Naive thymus-derived CD4-positive, alpha-beta T cell (primary cell): ENCODE results near the gene ITGAX. TPM values are rescaled to one million over a fixed set of nuclear protein-coding genes. Genes with fewer than 3 reads are reported as not detected.

Experiments used
- ATAC-seq: fragments of 150-1000 bp; cut with Tn5 transposase; 2 replicates; pipeline ENCODE4 v1.10.0; 2021; ENCODE audit warnings: mild to moderate bottlenecking, moderate library complexity
- CTCF ChIA-PET: fragments of 350-600 bp; sonication (Branson Sonifier 250); formaldehyde crosslinking; loops from one replicate; lab custom pipeline; 2021; ENCODE audit warnings: antibody characterized with exemption; lab: Charles Lee
- POLR2A ChIA-PET: fragments of 350-600 bp; sonication (Branson Sonifier 250); formaldehyde crosslinking; loops from one replicate; lab custom pipeline; 2021; ENCODE audit warnings: antibody characterized with exemption, inconsistent platforms; lab: Charles Lee
- DNase-seq, 9 donors: peaks; one replicate each; pipeline versions ENCODE4 v3.0.0 to v3.0.0-alpha.2; 2020 to 2022; ENCODE audit warnings: mixed read lengths in 1 of 9
- H3K27ac ChIP-seq: one replicate; pipeline ENCODE4 v1.7.0; 2013; ENCODE audit warnings: mild to moderate bottlenecking, low read depth, low read length, moderate library complexity
- H3K27me3 ChIP-seq, 2 donors: one replicate each; pipeline ENCODE4 v1.7.0; 2013; ENCODE audit warnings: low read length in 2 of 2, mild to moderate bottlenecking in 2 of 2, moderate library complexity in 2 of 2; ENCODE audit not compliant: control insufficient read depth in 2 of 2, insufficient read depth in 2 of 2
- H3K36me3 ChIP-seq, 3 experiments: 1 replicate in 2 of 3; 2 replicates in 1 of 3; pipeline ENCODE4 v1.7.0; 2013; ENCODE audit warnings: low read length in 3 of 3, mild to moderate bottlenecking in 3 of 3, moderate library complexity in 1 of 3; ENCODE audit not compliant: insufficient read depth in 3 of 3, control insufficient read depth in 2 of 3
- H3K4me1 ChIP-seq, 2 donors: one replicate each; pipeline ENCODE4 v1.7.0; 2013; ENCODE audit warnings: low read length in 2 of 2, mild to moderate bottlenecking in 2 of 2, moderate library complexity in 1 of 2; ENCODE audit not compliant: control insufficient read depth in 2 of 2, insufficient read depth in 2 of 2
- H3K4me3 ChIP-seq: 2 replicates; pipeline ENCODE4 v1.7.0; 2013; ENCODE audit warnings: mild to moderate bottlenecking, low read length
- H3K9me3 ChIP-seq, 3 experiments: 1 replicate in 2 of 3; 2 replicates in 1 of 3; pipeline ENCODE4 v1.7.0; 2013; ENCODE audit warnings: low read length in 3 of 3; ENCODE audit not compliant: control insufficient read depth in 2 of 3
- H3K27ac Mint-ChIP-seq, 9 donors: one replicate each; pipeline ENCODE4 v1.8.0; 2020 to 2022; ENCODE audit warnings: mixed read lengths in 9 of 9, mild to moderate bottlenecking in 8 of 9, moderate library complexity in 5 of 9, inconsistent platforms in 2 of 9
- H3K27me3 Mint-ChIP-seq, 5 donors: one replicate each; pipeline ENCODE4 v1.8.0; 2021 to 2022; ENCODE audit warnings: mixed read lengths in 5 of 5, mild to moderate bottlenecking in 1 of 5
- H3K36me3 Mint-ChIP-seq, 5 donors: one replicate each; pipeline ENCODE4 v1.8.0; 2020 to 2022; ENCODE audit warnings: mixed read lengths in 5 of 5, mild to moderate bottlenecking in 3 of 5, inconsistent platforms in 1 of 5
- H3K4me1 Mint-ChIP-seq, 7 donors: one replicate each; pipeline ENCODE4 v1.8.0; 2020 to 2022; ENCODE audit warnings: mixed read lengths in 7 of 7, mild to moderate bottlenecking in 3 of 7, inconsistent platforms in 1 of 7
- H3K4me3 Mint-ChIP-seq, 10 donors: one replicate each; pipeline ENCODE4 v1.8.0; 2020 to 2022; ENCODE audit warnings: mild to moderate bottlenecking in 10 of 10, mixed read lengths in 10 of 10, moderate library complexity in 6 of 10, inconsistent platforms in 2 of 10
- H3K9me3 Mint-ChIP-seq, 11 donors: one replicate each; pipeline ENCODE4 v1.8.0; 2020 to 2022; ENCODE audit warnings: mixed read lengths in 11 of 11, mild to moderate bottlenecking in 4 of 11, inconsistent platforms in 1 of 11, moderate library complexity in 1 of 11
- intact Hi-C, 2 donors: fragments of 100-400 bp; cut with micrococcal nuclease; formaldehyde crosslinking; loops; one replicate each; pipeline ENCODE4 v1.15.1; 2023
- polyA plus RNA-seq, 2 donors: library from polyadenylated mRNA; unstranded; fragments of 300-500 nt; fragmentation: Illumina TruSeq; gene quantifications; one replicate each; pipeline ENCODE4 v1.2.3, GENCODE V29; 2021
- total RNA-seq, 6 experiments: library from RNA in 5 of 6; stranded (reverse) in 5 of 6; gene quantifications; 1 replicate in 5 of 6; 2 replicates in 1 of 6; pipeline ENCODE4 v1.2.3 and lab custom pipeline; 2021 to 2026

Gene ITGAX
- total and polyA plus RNA-seq, 7 experiments from 2014 or later: 0.05 to 306 (median 22.1) TPM; not detected in 1

DNA sequence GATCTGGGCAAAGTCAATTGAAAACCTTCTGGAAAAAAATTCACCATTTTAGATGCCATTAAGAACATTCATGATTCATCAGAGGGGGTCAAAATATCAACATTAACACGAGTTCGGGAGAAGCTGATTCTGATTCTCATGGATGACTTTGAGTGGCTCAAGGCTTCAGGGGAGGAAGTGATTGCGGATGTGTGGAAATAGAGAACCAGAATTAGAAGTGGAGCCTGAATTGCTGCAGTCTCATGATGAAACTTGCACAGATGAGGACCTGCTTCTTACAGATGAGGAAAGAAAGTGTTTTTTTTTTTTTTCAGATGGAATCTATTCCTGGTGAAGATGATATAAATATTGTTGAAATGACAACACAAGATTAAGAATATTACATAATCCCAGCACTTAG lies 12.9 kb downstream of the ITGAX start:
- ChIA-PET CTCF (no interaction called here), POLR2A (no interaction called here)
- H3K9me3 ChIP-seq: no peaks in the 10 kb centered on the region
- peaks cover 6 to 28% (median 12%) of the 10 kb centered on the region in 7 donors for H3K4me1 Mint-ChIP-seq
- peaks cover 0 to 23% (median 0%) of the 10 kb centered on the region in 5 donors for H3K36me3 Mint-ChIP-seq
- no peaks in the 10 kb centered on the region for H3K36me3 ChIP-seq
- no peak for DNase-seq
- peak; percentile 63 for ATAC-seq
- H3K4me3 ChIP-seq: no peak overlapping the region
- no peak overlapping the region for H3K27ac ChIP-seq
- H3K27me3 Mint-ChIP-seq: peaks cover 0 to 5% (median 0%) of the 10 kb centered on the region in 5 donors
- no peaks in the 10 kb centered on the region for H3K27me3 ChIP-seq
- H3K9me3 Mint-ChIP-seq: peaks cover 0 to 3% (median 0%) of the 10 kb centered on the region in 11 donors
- H3K4me1 ChIP-seq: peaks cover 0 to 16% of the 10 kb centered on the region in 2 donors
- no peak overlapping the region for H3K4me3 Mint-ChIP-seq
- intact Hi-C loops: no loop called here
- peak overlapping the region in 1 of 9 donors; percentile 17 for H3K27ac Mint-ChIP-seq

DNA sequence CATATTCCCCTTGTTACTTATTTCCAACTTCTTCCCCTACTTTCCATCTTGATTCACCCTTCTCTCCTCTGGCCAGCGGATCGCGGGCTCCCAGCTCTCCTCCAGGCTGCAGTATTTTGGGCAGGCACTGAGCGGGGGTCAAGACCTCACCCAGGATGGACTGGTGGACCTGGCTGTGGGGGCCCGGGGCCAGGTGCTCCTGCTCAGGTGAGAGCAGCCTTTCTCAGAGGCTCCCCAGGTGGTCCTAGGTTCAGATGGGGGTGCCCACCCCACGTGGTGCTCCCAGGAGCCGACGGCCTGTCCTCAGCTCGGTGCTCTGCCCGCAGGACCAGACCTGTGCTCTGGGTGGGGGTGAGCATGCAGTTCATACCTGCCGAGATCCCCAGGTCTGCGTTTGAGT lies 16.0 kb downstream of the ITGAX start:
- no peak overlapping the region for H3K4me3 ChIP-seq
- Mint-ChIP-seq H3K4me3 (no peak overlapping the region), H3K27ac (no peak overlapping the region), H3K4me1 (peaks cover 6 to 23% (median 10%) of the 10 kb centered on the region in 7 donors), H3K36me3 (peaks cover 0 to 33% (median 0%) of the 10 kb centered on the region in 5 donors), H3K9me3 (peaks cover 0 to 15% (median 5%) of the 10 kb centered on the region in 11 donors), H3K27me3 (peaks cover 0 to 7% (median 0%) of the 10 kb centered on the region in 5 donors)
- intact Hi-C loops: no loop called here
- DNase-seq: no peak
- H3K27me3 ChIP-seq: no peaks in the 10 kb centered on the region
- no peak for ATAC-seq
- no peaks in the 10 kb centered on the region for H3K36me3 ChIP-seq
- H3K4me1 ChIP-seq: no peaks in the 10 kb centered on the region
- H3K27ac ChIP-seq: no peak overlapping the region
- ChIA-PET POLR2A (no interaction called here), CTCF (no interaction called here)
- no peaks in the 10 kb centered on the region for H3K9me3 ChIP-seq

DNA sequence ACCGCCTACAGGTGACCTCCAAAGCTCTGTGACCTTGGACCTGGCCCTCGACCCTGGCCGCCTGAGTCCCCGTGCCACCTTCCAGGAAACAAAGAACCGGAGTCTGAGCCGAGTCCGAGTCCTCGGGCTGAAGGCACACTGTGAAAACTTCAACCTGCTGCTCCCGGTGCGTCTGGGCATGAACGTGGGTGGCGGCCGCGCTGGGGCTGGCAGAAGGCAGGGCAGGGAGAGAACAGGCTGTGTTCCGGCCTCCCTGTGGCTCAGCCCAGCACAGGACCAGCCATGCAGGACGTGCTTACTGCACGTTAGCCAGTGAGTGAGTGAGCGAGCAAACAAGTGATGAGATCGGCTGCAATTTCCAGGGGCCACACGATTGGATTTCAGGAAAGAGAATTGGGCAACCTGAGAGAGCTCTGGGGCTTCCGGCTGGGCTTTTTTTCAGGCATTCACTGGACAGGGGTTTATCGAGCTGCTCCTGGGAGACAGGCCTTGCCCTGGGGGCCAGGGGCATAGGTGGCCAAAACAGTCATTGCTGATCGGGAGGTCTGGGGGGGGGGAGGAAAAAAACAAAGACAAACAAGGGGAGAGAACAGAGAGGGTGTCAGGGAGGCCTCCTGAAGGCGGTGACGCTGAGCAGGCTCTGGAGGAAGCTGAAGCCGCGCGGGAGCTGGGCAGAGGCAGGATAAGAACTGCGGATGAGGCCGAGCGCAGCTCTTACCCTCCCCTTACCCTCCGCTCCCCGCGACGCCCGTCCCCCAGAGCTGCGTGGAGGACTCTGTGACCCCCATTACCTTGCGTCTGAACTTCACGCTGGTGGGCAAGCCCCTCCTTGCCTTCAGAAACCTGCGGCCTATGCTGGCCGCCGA lies 16.9 kb downstream of the ITGAX start:
- no peak overlapping the region for H3K27ac Mint-ChIP-seq
- CTCF ChIA-PET: no interaction called here
- no peak overlapping the region for H3K4me3 ChIP-seq
- H3K27me3 ChIP-seq: no peaks in the 10 kb centered on the region
- POLR2A ChIA-PET: interaction anchor here (0.7 kb wide), 1 partner anchor 14 kb away, joined by 3 read pairs; no protein-coding TSS in a partner anchor
- H3K27me3 Mint-ChIP-seq: peaks cover 0 to 7% (median 0%) of the 10 kb centered on the region in 5 donors
- H3K4me1 Mint-ChIP-seq: peaks cover 2 to 14% (median 6%) of the 10 kb centered on the region in 7 donors
- H3K36me3 ChIP-seq: no peaks in the 10 kb centered on the region
- no peak for ATAC-seq
- no peaks in the 10 kb centered on the region for H3K4me1 ChIP-seq
- H3K27ac ChIP-seq: no peak overlapping the region
- peaks cover 0 to 33% (median 0%) of the 10 kb centered on the region in 5 donors for H3K36me3 Mint-ChIP-seq
- DNase-seq: no peak
- no peaks in the 10 kb centered on the region for H3K9me3 ChIP-seq
- intact Hi-C loops: no loop called here
- H3K9me3 Mint-ChIP-seq: peaks cover 0 to 17% (median 5%) of the 10 kb centered on the region in 11 donors
- no peak overlapping the region for H3K4me3 Mint-ChIP-seq

DNA sequence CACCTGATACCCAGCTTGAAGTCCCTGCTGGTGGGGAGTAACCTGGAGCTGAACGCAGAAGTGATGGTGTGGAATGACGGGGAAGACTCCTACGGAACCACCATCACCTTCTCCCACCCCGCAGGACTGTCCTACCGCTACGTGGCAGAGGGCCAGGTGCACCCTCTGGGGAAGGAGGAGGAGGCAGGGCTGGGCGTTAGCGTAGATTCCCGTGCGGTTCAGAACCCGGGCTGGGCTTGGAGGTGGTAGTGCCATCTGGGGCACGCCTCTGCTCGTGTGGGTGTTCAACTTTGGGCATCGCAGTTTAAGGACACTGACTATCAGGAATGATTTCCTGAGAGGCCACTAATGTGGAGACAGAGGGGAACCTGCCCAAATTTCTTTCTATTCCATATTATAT lies 18.3 kb downstream of the ITGAX start:
- ATAC-seq (no peak), DNase-seq (no peak)
- H3K27me3 Mint-ChIP-seq: peaks cover 0 to 7% (median 0%) of the 10 kb centered on the region in 5 donors
- peaks cover 0 to 9% of the 10 kb centered on the region in 2 donors for H3K4me1 ChIP-seq
- H3K4me1 Mint-ChIP-seq: peaks cover 0 to 6% (median 0%) of the 10 kb centered on the region in 7 donors
- ChIA-PET POLR2A (no interaction called here), CTCF (no interaction called here)
- no peak overlapping the region for H3K27ac Mint-ChIP-seq
- no peaks in the 10 kb centered on the region for H3K27me3 ChIP-seq
- no peak overlapping the region for H3K27ac ChIP-seq
- peaks cover 0 to 33% (median 0%) of the 10 kb centered on the region in 5 donors for H3K36me3 Mint-ChIP-seq
- intact Hi-C loops: no loop called here
- H3K9me3 Mint-ChIP-seq: peaks cover 0 to 17% (median 5%) of the 10 kb centered on the region in 11 donors
- no peak overlapping the region for H3K4me3 ChIP-seq
- H3K4me3 Mint-ChIP-seq: no peak overlapping the region
- no peaks in the 10 kb centered on the region for H3K9me3 ChIP-seq
- no peaks in the 10 kb centered on the region for H3K36me3 ChIP-seq

DNA sequence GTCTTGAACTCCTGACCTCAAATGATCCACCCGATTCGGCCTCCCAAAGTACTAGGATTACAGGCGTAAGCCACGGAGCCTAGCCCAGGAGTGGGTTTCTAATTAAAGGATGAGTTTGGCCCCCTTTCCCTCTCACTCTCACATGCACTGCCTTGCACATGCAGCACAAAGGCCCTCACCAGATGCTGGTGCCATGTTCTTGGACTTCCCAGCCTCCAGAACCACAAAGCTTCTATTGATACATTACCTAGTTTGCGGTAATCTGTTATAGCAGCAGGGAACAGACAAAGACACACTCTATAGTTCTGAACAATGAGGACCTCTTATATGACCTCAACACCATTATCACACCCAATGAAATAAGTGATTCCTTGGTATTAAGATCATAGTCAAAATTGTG lies 20.3 kb downstream of the ITGAX start:
- peaks cover 0 to 17% (median 5%) of the 10 kb centered on the region in 11 donors for H3K9me3 Mint-ChIP-seq
- H3K9me3 ChIP-seq: no peaks in the 10 kb centered on the region
- POLR2A ChIA-PET: no interaction called here
- no peaks in the 10 kb centered on the region for H3K36me3 ChIP-seq
- CTCF ChIA-PET: no interaction called here
- ATAC-seq: no peak
- peaks cover 0 to 7% (median 0%) of the 10 kb centered on the region in 5 donors for H3K27me3 Mint-ChIP-seq
- peaks cover 0 to 9% of the 10 kb centered on the region in 2 donors for H3K4me1 ChIP-seq
- H3K27ac ChIP-seq: no peak overlapping the region
- no peak overlapping the region for H3K4me3 ChIP-seq
- no peak overlapping the region for H3K4me3 Mint-ChIP-seq
- DNase-seq: no peak
- intact Hi-C loops: no loop called here
- H3K4me1 Mint-ChIP-seq: peaks cover 0 to 6% (median 0%) of the 10 kb centered on the region in 7 donors
- H3K27me3 ChIP-seq: no peaks in the 10 kb centered on the region
- no peak overlapping the region for H3K27ac Mint-ChIP-seq
- H3K36me3 Mint-ChIP-seq: peaks cover 0 to 36% (median 0%) of the 10 kb centered on the region in 5 donors

DNA sequence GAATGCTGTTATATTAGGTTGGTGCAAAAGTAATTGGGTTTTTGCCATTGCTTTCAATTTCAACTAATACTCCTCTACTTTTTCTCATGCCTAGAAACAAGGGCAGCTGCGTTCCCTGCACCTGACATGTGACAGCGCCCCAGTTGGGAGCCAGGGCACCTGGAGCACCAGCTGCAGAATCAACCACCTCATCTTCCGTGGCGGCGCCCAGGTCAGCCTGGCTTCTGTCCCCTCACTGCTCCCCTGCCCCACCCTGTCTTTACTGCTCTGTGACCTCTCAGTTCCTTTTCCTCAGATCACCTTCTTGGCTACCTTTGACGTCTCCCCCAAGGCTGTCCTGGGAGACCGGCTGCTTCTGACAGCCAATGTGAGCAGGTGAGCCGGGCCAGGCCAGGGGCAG lies 21.7 kb downstream of the ITGAX start:
- CTCF ChIA-PET: interaction anchor here (1.1 kb wide), 1 partner anchor 234 kb away, joined by 3 read pairs; no protein-coding TSS in a partner anchor
- ATAC-seq: no peak
- Mint-ChIP-seq H3K4me1 (peaks cover 0 to 6% (median 0%) of the 10 kb centered on the region in 7 donors), H3K27me3 (peaks cover 0 to 7% (median 0%) of the 10 kb centered on the region in 5 donors), H3K9me3 (peaks cover 0 to 17% (median 5%) of the 10 kb centered on the region in 11 donors), H3K27ac (no peak overlapping the region), H3K4me3 (no peak overlapping the region), H3K36me3 (peaks cover 0 to 31% (median 0%) of the 10 kb centered on the region in 5 donors)
- Histone ChIP-seq H3K4me3 (no peak overlapping the region), H3K27ac (no peak overlapping the region), H3K36me3 (no peaks in the 10 kb centered on the region), H3K4me1 (peaks cover 0 to 9% of the 10 kb centered on the region in 2 donors), H3K27me3 (no peaks in the 10 kb centered on the region), H3K9me3 (no peaks in the 10 kb centered on the region)
- no peak for DNase-seq
- intact Hi-C loops: no loop called here
- POLR2A ChIA-PET: no interaction called here
